Breast epithelium (tissue), 4 donors: ENCODE data around the gene RLBP1. TPM values are rescaled to one million over a fixed set of nuclear protein-coding genes. Genes with fewer than 3 reads are reported as not detected.

Experiments used
- DNase-seq, 2 donors: peaks; one replicate each; pipeline ENCODE4 v3.0.0-alpha.2; 2019; ENCODE audit warnings: low spot score in 2 of 2
- H3K27ac ChIP-seq, 2 donors: fragments of 200-600 bp; sonication (generic) in 1 of 2; one replicate each; pipeline ENCODE4 v1.5.1; 2016 to 2019; ENCODE audit warnings: mild to moderate bottlenecking in 1 of 2
- H3K27me3 ChIP-seq, 2 donors: fragments of 200-600 bp; sonication (generic) in 1 of 2; one replicate each; pipeline versions ENCODE4 v1.5.1 to v1.6.0; 2017 to 2019; ENCODE audit warnings: control low read depth in 1 of 2, mild to moderate bottlenecking in 1 of 2
- H3K36me3 ChIP-seq: fragments of 200-600 bp; one replicate; pipeline ENCODE4 v1.5.1; 2019
- H3K4me1 ChIP-seq, 2 donors: fragments of 200-600 bp; sonication (generic); one replicate each; pipeline ENCODE4 v1.5.1; 2016 to 2019; ENCODE audit warnings: control low read depth in 1 of 2
- H3K4me3 ChIP-seq, 3 donors: fragments of 200-600 bp; sonication (generic); 1 replicate in 2 of 3; 2 replicates in 1 of 3; pipeline ENCODE4 v1.5.1; 2016 to 2019; ENCODE audit warnings: mild to moderate bottlenecking in 3 of 3, moderate library complexity in 2 of 3
- H3K9me3 ChIP-seq, 2 donors: fragments of 200-600 bp; sonication (generic) in 1 of 2; one replicate each; pipeline ENCODE4 v1.5.1; 2016 to 2019; ENCODE audit warnings: control low read depth in 1 of 2
- CTCF ChIP-seq, 3 donors: fragments of 450-650 bp; IDR thresholded peaks; one replicate each; pipeline ENCODE4 v1.5.1; 2016 to 2017; ENCODE audit warnings: antibody characterized with exemption in 3 of 3, mild to moderate bottlenecking in 3 of 3, moderate library complexity in 3 of 3
- POLR2A ChIP-seq: fragments of 450-650 bp; IDR thresholded peaks from one replicate; pipeline ENCODE4 v1.6.1; 2016; ENCODE audit warnings: antibody characterized with exemption, mild to moderate bottlenecking, moderate library complexity
- POLR2AphosphoS5 ChIP-seq, 3 donors: sonication (generic); formaldehyde crosslinking; IDR thresholded peaks; one replicate each; pipeline ENCODE4 v1.6.1; 2017; ENCODE audit warnings: antibody characterized with exemption in 3 of 3
- intact Hi-C: fragments of 100-400 bp; cut with DNase I; formaldehyde crosslinking; loops from one replicate; pipeline ENCODE4 v1.15.1; 2023; ENCODE audit warnings: low total_unique reads
- total RNA-seq, 3 donors: library from RNA; depleted of rRNA; stranded (reverse); fragments of >200 nt; gene quantifications; one replicate each; pipeline ENCODE4 v1.1.0, GENCODE V29; 2016

RLBP1 gene
- total RNA-seq, 3 donors from 2014 or later: not detected

GRCh38 chr15:89215627-89216026 is 5.8 kb downstream of the RLBP1 start:
- no peak overlapping the region for H3K4me3 ChIP-seq
- no peaks in the 10 kb centered on the region for H3K4me1 ChIP-seq
- H3K36me3 ChIP-seq: no peaks in the 10 kb centered on the region
- TF ChIP-seq POLR2A: no peak
- no peaks in the 10 kb centered on the region for H3K27me3 ChIP-seq
- no peak overlapping the region for H3K27ac ChIP-seq
- intact Hi-C loops: no loop called here
- no peaks in the 10 kb centered on the region for H3K9me3 ChIP-seq
- DNase-seq: no peak

- no peaks in the 10 kb centered on the region for H3K27me3 ChIP-seq
- H3K9me3 ChIP-seq: no peaks in the 10 kb centered on the region
- no peak for DNase-seq
- TF ChIP-seq POLR2A: no peak
- TF ChIP-seq CTCF (IDR thresholded peaks at IDR 0.05): no peak
- TF ChIP-seq POLR2AphosphoS5 (IDR thresholded peaks at IDR 0.05): no peak
- H3K4me1 ChIP-seq: no peaks in the 10 kb centered on the region
- H3K27ac ChIP-seq: no peak overlapping the region
- no peaks in the 10 kb centered on the region for H3K36me3 ChIP-seq
- no peak overlapping the region for H3K4me3 ChIP-seq
- intact Hi-C loops: no loop called here
Measured at GRCh38 chr15:89211678-89212170, 9.7 kb downstream of the RLBP1 start.

- no peak overlapping the region for H3K4me3 ChIP-seq
- H3K36me3 ChIP-seq: no peaks in the 10 kb centered on the region
- intact Hi-C loops: no loop called here
- no peaks in the 10 kb centered on the region for H3K27me3 ChIP-seq
- TF ChIP-seq CTCF (IDR thresholded peaks at IDR 0.05) (no peak), POLR2AphosphoS5 (IDR thresholded peaks at IDR 0.05) (no peak), POLR2A (no peak)
- H3K27ac ChIP-seq: no peak overlapping the region
- no peaks in the 10 kb centered on the region for H3K4me1 ChIP-seq
- DNase-seq: no peak
- H3K9me3 ChIP-seq: no peaks in the 10 kb centered on the region
Measured at GRCh38 chr15:89209057-89209456, 12.3 kb downstream of the RLBP1 start.

- no peaks in the 10 kb centered on the region for H3K27me3 ChIP-seq
- no peaks in the 10 kb centered on the region for H3K4me1 ChIP-seq
- no peak overlapping the region for H3K4me3 ChIP-seq
- no peaks in the 10 kb centered on the region for H3K36me3 ChIP-seq
- H3K9me3 ChIP-seq: no peaks in the 10 kb centered on the region
- TF ChIP-seq CTCF (IDR thresholded peaks at IDR 0.05) (no peak), POLR2A (no peak), POLR2AphosphoS5 (IDR thresholded peaks at IDR 0.05) (no peak)
- DNase-seq: no peak
- intact Hi-C loops: no loop called here
- no peak overlapping the region for H3K27ac ChIP-seq
Measured at GRCh38 chr15:89208256-89208655, 13.1 kb downstream of the RLBP1 start.

GRCh38 chr15:89206908-89207331 is 14.5 kb downstream of the RLBP1 start:
- Histone ChIP-seq H3K36me3 (no peaks in the 10 kb centered on the region), H3K4me3 (peak overlapping the region in 2 of 3 donors; percentile 24 to 54)
- peak; percentile 44 to 67 for DNase-seq

More at GRCh38 chr15:89206908-89207331, 14.5 kb downstream of the RLBP1 start:
- H3K4me1 ChIP-seq: no peaks in the 10 kb centered on the region
- H3K27ac ChIP-seq: no peak overlapping the region
- TF ChIP-seq CTCF (IDR thresholded peaks at IDR 0.05): peak; percentile 85 to 94 (median 87)
- TF ChIP-seq POLR2A: no peak
- no peak for TF ChIP-seq POLR2AphosphoS5 (IDR thresholded peaks at IDR 0.05)
- intact Hi-C loops: no loop called here
- H3K9me3 ChIP-seq: no peaks in the 10 kb centered on the region
- no peaks in the 10 kb centered on the region for H3K27me3 ChIP-seq
